Peyer's patch (tissue), 4 donors: Measurements from ENCODE around the gene RNPC3.

Source experiments
- POLR2A ChIP-seq, 2 donors: fragments of 450-650 bp; IDR thresholded peaks; one replicate each; pipeline ENCODE4 v1.5.1; 2017; ENCODE audit warnings: antibody characterized with exemption in 2 of 2, mild to moderate bottlenecking in 2 of 2, moderate library complexity in 2 of 2
- TF ChIP-seq, protein P1 (sequence below), 6 experiments: fragments of 450-650 bp in 4 of 6; fragments of 200-600 bp in 2 of 6; sonication (generic) in 1 of 6; IDR thresholded peaks; one replicate each; pipeline ENCODE4 v1.5.1; 2017 to 2019; ENCODE audit warnings: antibody characterized with exemption in 6 of 6, mild to moderate bottlenecking in 3 of 6, moderate library complexity in 1 of 6

DNA sequence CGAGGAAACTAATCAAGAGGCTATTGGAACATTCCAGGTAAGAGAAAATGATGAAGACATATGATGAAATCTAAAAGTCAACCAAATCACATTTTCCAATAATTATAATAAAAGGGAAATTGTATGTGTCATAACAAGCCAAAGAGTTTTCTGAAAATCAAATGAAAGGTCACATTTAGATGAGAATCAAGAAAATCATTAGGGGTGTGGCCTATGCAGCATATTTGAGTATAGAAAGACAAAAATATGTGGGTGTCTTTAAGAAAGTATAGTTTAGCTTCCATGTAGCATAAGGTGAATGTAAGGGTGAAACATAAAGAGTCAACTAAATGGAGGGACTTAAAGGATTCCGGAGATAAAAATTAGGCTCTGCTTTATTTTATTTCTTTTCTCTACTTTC lies 9.2 kb upstream of the RNPC3 start:
- TF ChIP-seq, protein P1, sequence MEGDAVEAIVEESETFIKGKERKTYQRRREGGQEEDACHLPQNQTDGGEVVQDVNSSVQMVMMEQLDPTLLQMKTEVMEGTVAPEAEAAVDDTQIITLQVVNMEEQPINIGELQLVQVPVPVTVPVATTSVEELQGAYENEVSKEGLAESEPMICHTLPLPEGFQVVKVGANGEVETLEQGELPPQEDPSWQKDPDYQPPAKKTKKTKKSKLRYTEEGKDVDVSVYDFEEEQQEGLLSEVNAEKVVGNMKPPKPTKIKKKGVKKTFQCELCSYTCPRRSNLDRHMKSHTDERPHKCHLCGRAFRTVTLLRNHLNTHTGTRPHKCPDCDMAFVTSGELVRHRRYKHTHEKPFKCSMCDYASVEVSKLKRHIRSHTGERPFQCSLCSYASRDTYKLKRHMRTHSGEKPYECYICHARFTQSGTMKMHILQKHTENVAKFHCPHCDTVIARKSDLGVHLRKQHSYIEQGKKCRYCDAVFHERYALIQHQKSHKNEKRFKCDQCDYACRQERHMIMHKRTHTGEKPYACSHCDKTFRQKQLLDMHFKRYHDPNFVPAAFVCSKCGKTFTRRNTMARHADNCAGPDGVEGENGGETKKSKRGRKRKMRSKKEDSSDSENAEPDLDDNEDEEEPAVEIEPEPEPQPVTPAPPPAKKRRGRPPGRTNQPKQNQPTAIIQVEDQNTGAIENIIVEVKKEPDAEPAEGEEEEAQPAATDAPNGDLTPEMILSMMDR (IDR thresholded peaks at IDR 0.05) = no peak
- TF ChIP-seq POLR2A (IDR thresholded peaks at IDR 0.05) = no peak
